WTC11 (cell line): ENCODE data around the gene DTX1.

Experiments used
- CREB1 ChIP-seq: sonication (generic); formaldehyde crosslinking; IDR thresholded peaks from 2 replicates; pipeline ENCODE4 v1.8.0; 2023; ENCODE audit warnings: mild to moderate bottlenecking, missing genetic modification reagents
- MXD4 ChIP-seq: fragments of 250-450 bp; sonication (Bioruptor Pico); IDR thresholded peaks from 2 replicates; pipeline ENCODE4 v1.8.0; 2021; ENCODE audit warnings: mild to moderate bottlenecking, moderate library complexity, borderline replicate concordance
- ZNF121 ChIP-seq: sonication (generic); formaldehyde crosslinking; IDR thresholded peaks from 2 replicates; pipeline ENCODE4 v1.8.0; 2023; ENCODE audit warnings: missing genetic modification reagents
- TF ChIP-seq, protein P1 (sequence below): fragments of 200-600 bp; IDR thresholded peaks from 2 replicates; pipeline ENCODE4 v1.8.0; 2022; ENCODE audit warnings: antibody characterized with exemption

DNA sequence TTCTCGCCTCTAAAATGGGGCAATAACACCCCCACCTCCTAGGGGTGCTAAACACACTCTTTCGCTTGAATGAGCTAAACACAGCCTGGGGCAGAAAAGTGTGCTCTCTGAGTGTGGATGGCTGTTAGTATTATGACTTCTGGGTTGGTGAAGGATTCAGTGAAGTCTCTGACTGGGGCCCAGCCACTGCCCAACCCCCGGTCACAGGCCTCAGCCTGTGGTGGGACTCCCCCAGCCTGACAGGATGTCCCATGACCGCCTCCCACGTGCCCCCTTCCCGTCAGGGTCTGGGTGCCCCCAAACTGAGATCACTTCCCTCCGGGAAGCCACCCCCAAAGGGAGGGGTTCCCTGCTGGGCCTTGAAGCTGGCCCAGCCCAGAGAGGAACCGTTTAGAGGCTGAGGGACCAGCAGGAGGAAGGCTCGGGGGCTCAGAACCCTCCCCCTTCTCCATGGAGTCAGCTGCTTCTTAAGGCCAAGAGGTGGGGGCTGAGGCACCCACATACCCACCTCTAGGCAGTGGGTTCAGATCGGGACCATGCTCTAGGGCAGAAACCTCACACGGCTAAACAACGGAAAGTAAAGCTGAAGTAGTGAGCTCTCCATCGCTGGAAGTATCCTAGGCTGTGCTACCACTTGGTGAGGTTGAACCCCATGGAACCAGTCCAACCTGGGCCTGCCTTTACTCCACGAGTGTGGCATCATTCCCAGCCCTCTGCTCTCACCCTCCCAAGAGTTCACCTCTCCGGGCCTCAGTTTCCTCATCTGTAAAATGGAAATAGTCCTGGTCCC is 13.8 kb downstream of the DTX1 start:
- TF ChIP-seq, protein P1, sequence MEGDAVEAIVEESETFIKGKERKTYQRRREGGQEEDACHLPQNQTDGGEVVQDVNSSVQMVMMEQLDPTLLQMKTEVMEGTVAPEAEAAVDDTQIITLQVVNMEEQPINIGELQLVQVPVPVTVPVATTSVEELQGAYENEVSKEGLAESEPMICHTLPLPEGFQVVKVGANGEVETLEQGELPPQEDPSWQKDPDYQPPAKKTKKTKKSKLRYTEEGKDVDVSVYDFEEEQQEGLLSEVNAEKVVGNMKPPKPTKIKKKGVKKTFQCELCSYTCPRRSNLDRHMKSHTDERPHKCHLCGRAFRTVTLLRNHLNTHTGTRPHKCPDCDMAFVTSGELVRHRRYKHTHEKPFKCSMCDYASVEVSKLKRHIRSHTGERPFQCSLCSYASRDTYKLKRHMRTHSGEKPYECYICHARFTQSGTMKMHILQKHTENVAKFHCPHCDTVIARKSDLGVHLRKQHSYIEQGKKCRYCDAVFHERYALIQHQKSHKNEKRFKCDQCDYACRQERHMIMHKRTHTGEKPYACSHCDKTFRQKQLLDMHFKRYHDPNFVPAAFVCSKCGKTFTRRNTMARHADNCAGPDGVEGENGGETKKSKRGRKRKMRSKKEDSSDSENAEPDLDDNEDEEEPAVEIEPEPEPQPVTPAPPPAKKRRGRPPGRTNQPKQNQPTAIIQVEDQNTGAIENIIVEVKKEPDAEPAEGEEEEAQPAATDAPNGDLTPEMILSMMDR: no peak
- TF ChIP-seq MXD4 (CRISPR knock-in tag) (no peak), CREB1 (no peak), ZNF121 (CRISPR knock-in tag) (no peak)
